K562 (cell line): ENCODE data around the gene C4orf50. TPM values are rescaled to one million over a fixed set of nuclear protein-coding genes. Genes with fewer than 3 reads are reported as not detected.

Experiments
- ATAC-seq: fragments of 200-7000 bp; cut with Tn5 transposase; 3 replicates; pipeline ENCODE4 v1.9.1; 2020; ENCODE audit warnings: moderate library complexity
- BruUV-seq: library from RNA; stranded (reverse); fragments of 400-500 nt; replicated peaks from 2 replicates; lab custom pipeline; 2021; lab: Mats Ljungman, UMichigan
- CTCF ChIA-PET: fragments of 300-600 bp; formaldehyde crosslinking; extraction: SDS; loops from one replicate; lab custom pipeline; 2021; ENCODE audit warnings: low intra/inter-chr PET ratio; lab: Yijun Ruan, JAX
- POLR2A ChIA-PET: fragments of 300-600, 350-650 bp; sonication (Branson Sonifier 250); formaldehyde crosslinking; extraction: SDS; loops from one replicate; lab custom pipeline; 2021; ENCODE audit warnings: antibody characterized with exemption, inconsistent platforms; lab: Yijun Ruan, JAX
- DNase-seq, 4 experiments: peaks; one replicate each; pipeline versions ENCODE4 v3.0.0 to v3.0.0-alpha.2; 2011 to 2018; ENCODE audit warnings: low spot score in 3 of 4, mixed read lengths in 3 of 4; ENCODE audit errors: extremely low read depth in 1 of 4
- FAIRE-seq: peaks from 2 replicates; lab custom pipeline; 2011; peaks lifted over from hg19 to GRCh38; lab: Jason Lieb, UNC
- H2AFZ ChIP-seq: 2 replicates; pipeline ENCODE4 v1.6.0; 2011; ENCODE audit warnings: low read depth, low read length, control low read depth, inconsistent platforms
- H3K27ac ChIP-seq: fragments of 200-600 bp; 3 replicates; pipeline ENCODE4 v1.8.0; 2011; ENCODE audit warnings: low read depth, mild to moderate bottlenecking, control low read depth, inconsistent platforms, low read length, moderate library complexity, mixed read lengths; ENCODE audit errors: extremely low read depth
- H3K27me3 ChIP-seq, 2 experiments: fragments of 300-600 bp in 1 of 2; 2 replicates in 1 of 2; 3 replicates in 1 of 2; pipeline versions ENCODE4 v1.6.0 to v1.8.0; 2011; ENCODE audit warnings: inconsistent platforms in 2 of 2, low read length in 2 of 2, mild to moderate bottlenecking in 1 of 2, mixed read lengths in 1 of 2, moderate library complexity in 1 of 2; ENCODE audit not compliant: control insufficient read depth in 2 of 2, insufficient read depth in 2 of 2
- H3K36me3 ChIP-seq: fragments of 300-600 bp; 3 replicates; pipeline ENCODE4 v1.8.0; 2011; ENCODE audit warnings: mild to moderate bottlenecking, low read length, inconsistent platforms; ENCODE audit not compliant: control insufficient read depth, insufficient read depth
- H3K4me1 ChIP-seq, 2 experiments: fragments of 200-600 bp in 1 of 2; replicated peaks in 1 of 2; 2 replicates in 1 of 2; 3 replicates in 1 of 2; pipeline versions ENCODE4 v1.5.1 to v1.8.0; 2011; ENCODE audit warnings: inconsistent platforms in 2 of 2, low read length in 2 of 2, mild to moderate bottlenecking in 1 of 2, mixed read lengths in 1 of 2, moderate library complexity in 1 of 2; ENCODE audit not compliant: control insufficient read depth in 2 of 2, insufficient read depth in 2 of 2
- H3K4me2 ChIP-seq: 2 replicates; pipeline ENCODE4 v1.6.1; 2011; ENCODE audit warnings: low read length, control low read depth, inconsistent platforms, mixed read lengths; ENCODE audit not compliant: insufficient read depth
- H3K4me3 ChIP-seq: fragments of 200-600 bp; sonication (generic), shearing (Covaris generic); 2 replicates; pipeline ENCODE4 v1.5.1; 2016; ENCODE audit warnings: control low read depth, inconsistent platforms
- H3K79me2 ChIP-seq: fragments of 200-600 bp; 3 replicates; pipeline ENCODE4 v1.8.0; 2011; ENCODE audit warnings: low read length, inconsistent platforms; ENCODE audit not compliant: control insufficient read depth, insufficient read depth
- H3K9ac ChIP-seq, 2 experiments: 2 replicates each; pipeline versions ENCODE4 v1.6.0 to v1.6.1; 2011; ENCODE audit warnings: low read depth in 2 of 2, low read length in 2 of 2, control low read depth in 1 of 2, inconsistent platforms in 1 of 2, mild to moderate bottlenecking in 1 of 2, mixed read lengths in 1 of 2; ENCODE audit not compliant: insufficient read depth in 1 of 2
- H3K9me1 ChIP-seq: one replicate; pipeline ENCODE4 v1.6.0; 2011; ENCODE audit warnings: inconsistent platforms, mild to moderate bottlenecking, low read length, moderate library complexity; ENCODE audit not compliant: control insufficient read depth, insufficient read depth
- H3K9me3 ChIP-seq: replicated peaks from 2 replicates; pipeline ENCODE4 v1.5.1; 2011; ENCODE audit warnings: low read depth, low read length, inconsistent platforms; ENCODE audit not compliant: control insufficient read depth, insufficient read depth
- H4K20me1 ChIP-seq: replicated peaks from 2 replicates; pipeline ENCODE4 v1.6.1; 2011; ENCODE audit warnings: low read length, inconsistent platforms, mixed read lengths; ENCODE audit not compliant: control insufficient read depth, insufficient read depth
- BDP1 ChIP-seq: IDR thresholded peaks from 3 replicates; pipeline ENCODE4 v1.6.1; 2011; ENCODE audit not compliant: insufficient read length, insufficient read depth
- ELF1 ChIP-seq: fragments of 200-800 bp; sonication (Bioruptor generic); IDR thresholded peaks from 2 replicates; pipeline ENCODE4 v1.6.1; 2016; ENCODE audit warnings: missing genetic modification characterization, missing compliant biosample characterization
- ELK3 ChIP-seq: fragments of 450-650 bp; formaldehyde crosslinking; IDR thresholded peaks from 2 replicates; pipeline ENCODE4 v1.4.0; 2020; ENCODE audit warnings: mild to moderate bottlenecking
- FOSL1 ChIP-seq: fragments of 200-800 bp; sonication (Bioruptor generic); conservative IDR thresholded peaks from 2 replicates; pipeline ENCODE4 v1.6.1; 2016; ENCODE audit warnings: missing genetic modification characterization, missing compliant biosample characterization
- FOXA1 ChIP-seq: fragments of 450-650 bp; IDR thresholded peaks from 2 replicates; pipeline ENCODE4 v1.6.1; 2016; ENCODE audit warnings: mild to moderate bottlenecking, borderline replicate concordance
- GATA2 ChIP-seq: sonication (generic); formaldehyde crosslinking; IDR thresholded peaks from 2 replicates; pipeline ENCODE4 v1.4.0; 2020; ENCODE audit warnings: mild to moderate bottlenecking, missing genetic modification reagents
- HDGF ChIP-seq: fragments of 450-650 bp; IDR thresholded peaks from 2 replicates; pipeline ENCODE4 v1.6.1; 2016
- MEF2D ChIP-seq: conservative IDR thresholded peaks from 2 replicates; pipeline ENCODE4 v1.6.1; 2016; ENCODE audit warnings: low read depth, missing genetic modification characterization, missing compliant biosample characterization
- MIER1 ChIP-seq: fragments of 450-650 bp; IDR thresholded peaks from 2 replicates; pipeline ENCODE4 v1.6.1; 2016; ENCODE audit warnings: antibody characterized with exemption, mild to moderate bottlenecking, low read depth
- MLX ChIP-seq, 2 experiments: fragments of 450-650 bp in 1 of 2; sonication (generic) in 1 of 2; formaldehyde crosslinking; conservative IDR thresholded peaks; 2 replicates each; pipeline versions ENCODE4 v1.4.0 to v1.8.1; 2020 to 2022; ENCODE audit warnings: mild to moderate bottlenecking in 1 of 2, missing genetic modification reagents in 1 of 2
- PKNOX1 ChIP-seq: fragments of 450-650 bp; IDR thresholded peaks from 2 replicates; pipeline ENCODE4 v1.6.1; 2016
- RNF2 ChIP-seq: sonication (generic); IDR thresholded peaks from 2 replicates; pipeline ENCODE4 v1.6.1; 2016
- TAF9B ChIP-seq: fragments of 450-650 bp; IDR thresholded peaks from 2 replicates; pipeline ENCODE4 v1.6.1; 2018; ENCODE audit warnings: mild to moderate bottlenecking; ENCODE audit not compliant: partially characterized antibody
- TRIM25 ChIP-seq: fragments of 450-650 bp; IDR thresholded peaks from 2 replicates; pipeline ENCODE4 v1.7.0; 2016; ENCODE audit warnings: borderline replicate concordance
- WGBS: fragments of 100-300 bp; shearing (Covaris generic); methylation state at CpG from one replicate; pipeline ENCODE4 v1.1.6; 2016; ENCODE audit warnings: low coverage, mixed read lengths; ENCODE audit not compliant: insufficient coverage; ENCODE audit errors: missing lambda C conversion rate; 5-methylcytosine and 5-hydroxymethylcytosine counted together
- in situ Hi-C: fragments of 300-500 bp; cut with MboI; formaldehyde crosslinking; loops from 4 replicates; pipeline ENCODE4 v1.15.0; 2018; ENCODE audit warnings: inconsistent platforms, mixed read lengths
- intact Hi-C: fragments of 100-400 bp; cut with micrococcal nuclease; formaldehyde crosslinking; loops from 2 replicates; pipeline ENCODE4 v1.14.2; 2022
- polyA plus RNA-seq, 8 experiments: library from polyadenylated mRNA; depleted of rRNA in 4 of 8; stranded (reverse) in 5 of 8; unstranded in 3 of 8; fragments of >200 nt; fragmentation: Nextera tagmentation in 2 of 8; fragmentation: Illumina TruSeq in 1 of 8; extraction: Ambion mirVana in 2 of 8; extraction: Trizol in 1 of 8; gene quantifications; 2 replicates each; pipeline versions ENCODE4 v1.2.1 to v1.2.3, GENCODE V29; 2011 to 2014; ENCODE audit warnings: inconsistent platforms in 1 of 8, missing spikeins in 1 of 8
- total RNA-seq, 7 experiments: library from RNA; depleted of rRNA in 6 of 7; stranded (reverse); fragments of >200 nt in 6 of 7; fragmentation: Illumina TruSeq in 2 of 7; extraction: Trizol in 2 of 7; gene quantifications; 2 replicates each; pipeline versions ENCODE4 v1.2.1 to v1.2.3, GENCODE V29; 2011 to 2021; ENCODE audit warnings: low replicate concordance in 1 of 7

C4orf50 gene
- total and polyA plus RNA-seq, 9 of the 15 experiments (the other 6 are each of a cell fraction or from before 2014, with no cell fraction given): not detected

GRCh38 chr4:5984843-5985242, 33.4 kb downstream of the C4orf50 start (continued):
- TF ChIP-seq BDP1 (no peak), FOSL1 (tag) (no peak), TRIM25 (no peak), MIER1 (0 out of 2 replicates have a peak, but pooled peaks have one; percentile 34)

- Histone ChIP-seq H3K36me3 (no peaks in the 10 kb centered on the region), H2AFZ (no peak overlapping the region), H3K79me2 (no peaks in the 10 kb centered on the region), H3K4me1 (0 out of 5 replicates have a peak, but pooled peaks cover 0 to 2% of the 10 kb centered on the region in 2 experiments), H3K27me3 (no peaks in the 10 kb centered on the region), H3K4me2 (no peak overlapping the region), H3K9ac (no peak overlapping the region), H3K9me3 (0 out of 2 replicates have a peak, but pooled peaks cover 2% of the 10 kb centered on the region), H3K27ac (no peak overlapping the region), H3K9me1 (no peaks in the 10 kb centered on the region), H3K4me3 (no peak overlapping the region), H4K20me1 (no peaks in the 10 kb centered on the region)
- ChIA-PET POLR2A (interaction anchor here (0.5 to 0.6 kb wide), 3 partner anchors 101 to 1070 kb away, joined by 3 to 4 read pairs (median 3); no protein-coding TSS in a partner anchor), CTCF (no interaction called here)
- no TSS peak for BruUV-seq
- ATAC-seq (no peak), DNase-seq (no peak), FAIRE-seq (no peak)
- intact Hi-C loops (no loop called here), in situ Hi-C loops (no loop called here)
- WGBS: 3% methylated on average over 8 of the region's 9 CpGs
- TF ChIP-seq PKNOX1 (no peak), TAF9B (no peak), ELF1 (tag) (no peak), RNF2 (no peak), MEF2D (tag) (no peak), ELK3 (CRISPR knock-in tag) (no peak), FOXA1 (no peak), HDGF (no peak), GATA2 (CRISPR knock-in tag) (no peak), MLX (CRISPR knock-in tag; conservative IDR thresholded peaks at IDR 0.05) (no peak)
Measured at GRCh38 chr4:5982156-5982973, 35.9 kb downstream of the C4orf50 start.
